ENCODE measurements around the gene CACHD1.

DNA sequence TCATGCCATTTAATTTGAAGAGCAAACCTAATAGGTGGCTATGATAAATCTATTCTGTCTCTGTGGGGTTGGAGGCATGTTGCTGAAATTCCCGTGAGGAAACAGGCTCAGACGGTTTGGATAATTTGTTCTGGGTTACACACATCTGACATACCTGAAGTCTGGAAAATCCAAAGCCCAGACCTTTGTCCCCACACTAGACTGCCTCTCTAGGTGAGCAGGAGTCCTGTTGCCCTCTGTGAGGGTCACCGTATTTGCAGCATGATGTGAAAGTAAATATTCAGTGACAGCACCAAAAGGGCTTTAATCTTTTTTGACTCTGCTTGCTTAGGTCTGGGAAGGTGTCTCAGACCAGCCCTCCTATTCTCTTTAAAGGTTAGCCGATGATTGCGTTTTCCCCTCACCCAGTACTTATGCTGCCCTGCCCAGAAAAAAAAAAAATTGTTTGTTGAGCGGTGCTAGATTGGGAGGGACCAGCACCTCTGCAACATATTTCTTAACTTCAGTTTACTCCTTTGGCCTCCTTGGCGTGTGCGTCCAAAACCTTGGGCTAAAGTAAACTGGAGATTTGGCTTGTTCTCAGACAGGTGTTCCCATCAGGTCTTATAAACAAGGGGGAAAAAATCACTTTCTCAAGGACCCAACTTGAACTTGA is 67.0 kb downstream of the CACHD1 start:
- TF ChIP-seq POLR2A (IDR thresholded peaks at IDR 0.05): no peak
- TF ChIP-seq, protein P1, sequence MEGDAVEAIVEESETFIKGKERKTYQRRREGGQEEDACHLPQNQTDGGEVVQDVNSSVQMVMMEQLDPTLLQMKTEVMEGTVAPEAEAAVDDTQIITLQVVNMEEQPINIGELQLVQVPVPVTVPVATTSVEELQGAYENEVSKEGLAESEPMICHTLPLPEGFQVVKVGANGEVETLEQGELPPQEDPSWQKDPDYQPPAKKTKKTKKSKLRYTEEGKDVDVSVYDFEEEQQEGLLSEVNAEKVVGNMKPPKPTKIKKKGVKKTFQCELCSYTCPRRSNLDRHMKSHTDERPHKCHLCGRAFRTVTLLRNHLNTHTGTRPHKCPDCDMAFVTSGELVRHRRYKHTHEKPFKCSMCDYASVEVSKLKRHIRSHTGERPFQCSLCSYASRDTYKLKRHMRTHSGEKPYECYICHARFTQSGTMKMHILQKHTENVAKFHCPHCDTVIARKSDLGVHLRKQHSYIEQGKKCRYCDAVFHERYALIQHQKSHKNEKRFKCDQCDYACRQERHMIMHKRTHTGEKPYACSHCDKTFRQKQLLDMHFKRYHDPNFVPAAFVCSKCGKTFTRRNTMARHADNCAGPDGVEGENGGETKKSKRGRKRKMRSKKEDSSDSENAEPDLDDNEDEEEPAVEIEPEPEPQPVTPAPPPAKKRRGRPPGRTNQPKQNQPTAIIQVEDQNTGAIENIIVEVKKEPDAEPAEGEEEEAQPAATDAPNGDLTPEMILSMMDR (IDR thresholded peaks at IDR 0.05): no peak
- TF ChIP-seq EP300 (IDR thresholded peaks at IDR 0.05; ENCODE audit: low read depth): no peak
- no peak for TF ChIP-seq POLR2AphosphoS5 (IDR thresholded peaks at IDR 0.05)
